Omental fat pad (tissue), 4 donors: Measurements from ENCODE around the gene ADAD1. TPM values are rescaled to one million over a fixed set of nuclear protein-coding genes. Genes with fewer than 3 reads are reported as not detected.
"Not testable (repeated sequence)": the region's sequence is repeated elsewhere in the genome, so short reads cannot be mapped to it uniquely, and the experiment has no call there.

Source experiments
- ATAC-seq: fragments of 150-250 bp; one replicate; pipeline ENCODE4 v1.9.1; 2016; ENCODE audit warnings: mild to moderate bottlenecking, moderate library complexity; ENCODE audit not compliant: low FRiP score
- DNase-seq: peaks from one replicate; pipeline ENCODE4 v3.0.0-alpha.2; 2019; ENCODE audit warnings: low spot score
- total RNA-seq, 4 donors: library from RNA; depleted of rRNA; stranded (reverse); fragments of >200 nt; gene quantifications; one replicate each; pipeline ENCODE4 v1.1.0, GENCODE V29; 2016
- TF ChIP-seq, protein P1 (sequence below), 3 donors: fragments of 450-650 bp; IDR thresholded peaks; one replicate each; pipeline ENCODE4 v1.5.1; 2016 to 2017; ENCODE audit warnings: antibody characterized with exemption in 3 of 3, mild to moderate bottlenecking in 3 of 3, moderate library complexity in 2 of 3

Gene ADAD1
- total RNA-seq, 4 donors from 2014 or later = not detected

- TF ChIP-seq, protein P1, sequence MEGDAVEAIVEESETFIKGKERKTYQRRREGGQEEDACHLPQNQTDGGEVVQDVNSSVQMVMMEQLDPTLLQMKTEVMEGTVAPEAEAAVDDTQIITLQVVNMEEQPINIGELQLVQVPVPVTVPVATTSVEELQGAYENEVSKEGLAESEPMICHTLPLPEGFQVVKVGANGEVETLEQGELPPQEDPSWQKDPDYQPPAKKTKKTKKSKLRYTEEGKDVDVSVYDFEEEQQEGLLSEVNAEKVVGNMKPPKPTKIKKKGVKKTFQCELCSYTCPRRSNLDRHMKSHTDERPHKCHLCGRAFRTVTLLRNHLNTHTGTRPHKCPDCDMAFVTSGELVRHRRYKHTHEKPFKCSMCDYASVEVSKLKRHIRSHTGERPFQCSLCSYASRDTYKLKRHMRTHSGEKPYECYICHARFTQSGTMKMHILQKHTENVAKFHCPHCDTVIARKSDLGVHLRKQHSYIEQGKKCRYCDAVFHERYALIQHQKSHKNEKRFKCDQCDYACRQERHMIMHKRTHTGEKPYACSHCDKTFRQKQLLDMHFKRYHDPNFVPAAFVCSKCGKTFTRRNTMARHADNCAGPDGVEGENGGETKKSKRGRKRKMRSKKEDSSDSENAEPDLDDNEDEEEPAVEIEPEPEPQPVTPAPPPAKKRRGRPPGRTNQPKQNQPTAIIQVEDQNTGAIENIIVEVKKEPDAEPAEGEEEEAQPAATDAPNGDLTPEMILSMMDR (IDR thresholded peaks at IDR 0.05) = no peak
- DNase-seq (no peak), ATAC-seq (no peak)
These were observed 22.4 kb upstream of the ADAD1 start for GRCh38 chr4:122356317-122356808.

GRCh38 chr4:122360754-122361153, 18.1 kb upstream of the ADAD1 start:
- no peak for DNase-seq
- TF ChIP-seq, protein P1 (IDR thresholded peaks at IDR 0.05) = no peak
- no peak for ATAC-seq

- no peak for ATAC-seq
- DNase-seq = no peak
- TF ChIP-seq, protein P1 (IDR thresholded peaks at IDR 0.05) = no peak
These were observed 14.0 kb upstream of the ADAD1 start for GRCh38 chr4:122364700-122365404.

DNA sequence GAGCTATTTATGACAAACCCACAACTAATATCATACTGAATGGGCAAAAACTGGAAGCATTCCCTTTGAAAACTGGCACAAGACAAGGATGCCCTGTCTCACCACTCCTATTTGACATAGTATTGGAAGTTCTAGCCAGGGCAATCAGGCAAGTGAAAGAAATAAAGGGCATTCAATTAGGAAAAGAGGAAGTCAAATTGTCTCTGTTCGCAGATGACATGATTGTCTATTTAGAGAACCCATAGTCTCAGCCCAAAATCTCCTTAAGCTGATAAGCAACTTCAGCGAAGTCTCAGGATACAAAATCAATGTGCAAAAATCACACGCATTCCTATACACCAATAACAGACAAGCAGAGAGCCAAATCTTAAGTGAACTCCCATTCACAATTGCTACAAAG, 10.0 kb upstream of the ADAD1 start:
- not testable (repeated sequence) for ATAC-seq

GRCh38 chr4:122377352-122377751, 1.5 kb upstream of the ADAD1 start:
- DNase-seq (no peak), ATAC-seq (no peak)
- TF ChIP-seq, protein P1 (IDR thresholded peaks at IDR 0.05) = no peak

More for the DNA sequence above, 10.0 kb upstream of the ADAD1 start:
- DNase-seq = not testable (repeated sequence)

- no peak for DNase-seq
- TF ChIP-seq, protein P1 (IDR thresholded peaks at IDR 0.05) = no peak
- no peak for ATAC-seq
These were observed 428 bp downstream of the ADAD1 start for GRCh38 chr4:122379239-122379638.

GRCh38 chr4:122383341-122383740, 4.5 kb downstream of the ADAD1 start:
- ATAC-seq (no peak), DNase-seq (no peak)
- TF ChIP-seq, protein P1 (IDR thresholded peaks at IDR 0.05) = no peak
